IMR-90 (cell line): ENCODE results near the gene HORMAD2. TPM values are rescaled to one million over a fixed set of nuclear protein-coding genes. Genes with fewer than 3 reads are reported as not detected.

Experiments
- ATAC-seq: fragments of 200-7000 bp; cut with Tn5 transposase; 2 replicates; pipeline ENCODE4 v1.9.1; 2020; ENCODE audit warnings: low read depth, mild to moderate bottlenecking, moderate library complexity
- BruUV-seq: library from RNA; stranded (reverse); fragments of 400-500 nt; replicated peaks from 2 replicates; lab custom pipeline; 2021; lab: Mats Ljungman, UMichigan
- CTCF ChIA-PET: fragments of 300-600 bp; formaldehyde crosslinking; extraction: SDS; loops from one replicate; lab custom pipeline; 2021; ENCODE audit warnings: antibody characterized with exemption; lab: Yijun Ruan, JAX
- POLR2A ChIA-PET: fragments of 300-600 bp; sonication (Branson Sonifier 250); formaldehyde crosslinking; loops from one replicate; lab custom pipeline; 2022; ENCODE audit warnings: antibody characterized with exemption; ENCODE audit not compliant: unreplicated experiment; lab: Charles Lee
- DNase-seq: peaks from one replicate; pipeline ENCODE4 v3.0.0; 2013
- H2AFZ ChIP-seq: replicated peaks from 2 replicates; pipeline ENCODE3; 2013; ENCODE audit warnings: low read length, mild to moderate bottlenecking; ENCODE audit not compliant: poor library complexity
- H2AK5ac ChIP-seq: 2 replicates; pipeline ENCODE4 v1.6.1; 2013; ENCODE audit warnings: low read depth, low read length, inconsistent platforms
- H2AK9ac ChIP-seq: replicated peaks from 2 replicates; pipeline ENCODE3; 2013; ENCODE audit warnings: mild to moderate bottlenecking, low read depth, low read length, moderate library complexity; ENCODE audit not compliant: poor library complexity
- H2BK120ac ChIP-seq: 2 replicates; pipeline ENCODE4 v1.6.1; 2013; ENCODE audit warnings: low read depth, low read length, inconsistent platforms
- H2BK15ac ChIP-seq: 3 replicates; pipeline ENCODE4 v1.6.1; 2013; ENCODE audit warnings: low read depth, low read length, inconsistent platforms
- H2BK20ac ChIP-seq: 2 replicates; pipeline ENCODE4 v1.6.1; 2013; ENCODE audit warnings: low read depth, mild to moderate bottlenecking, inconsistent platforms, low read length, moderate library complexity
- H2BK5ac ChIP-seq: 2 replicates; pipeline ENCODE4 v1.6.1; 2013; ENCODE audit warnings: mild to moderate bottlenecking, low read depth, low read length, inconsistent platforms; ENCODE audit not compliant: poor library complexity, severe bottlenecking
- H3K14ac ChIP-seq: replicated peaks from 2 replicates; pipeline ENCODE4 v1.6.1; 2013; ENCODE audit warnings: low read depth, low read length, inconsistent platforms
- H3K18ac ChIP-seq: 2 replicates; pipeline ENCODE4 v1.6.1; 2013; ENCODE audit warnings: low read depth, low read length, control low read depth
- H3K23ac ChIP-seq: 2 replicates; pipeline ENCODE4 v1.6.1; 2013; ENCODE audit warnings: low read depth, low read length, inconsistent platforms
- H3K27ac ChIP-seq: 2 replicates; pipeline ENCODE4 v1.5.1; 2013; ENCODE audit warnings: mild to moderate bottlenecking, control low read depth, low read length; ENCODE audit not compliant: insufficient read depth
- H3K27me3 ChIP-seq: 2 replicates; pipeline ENCODE4 v1.6.1; 2013; ENCODE audit warnings: low read length; ENCODE audit not compliant: control insufficient read depth, insufficient read depth
- H3K36me3 ChIP-seq: 2 replicates; pipeline ENCODE4 v1.6.1; 2013; ENCODE audit warnings: low read length, mixed read lengths; ENCODE audit not compliant: control insufficient read depth, insufficient read depth
- H3K4ac ChIP-seq: 2 replicates; pipeline ENCODE4 v1.6.1; 2013; ENCODE audit warnings: low read depth, low read length, inconsistent platforms
- H3K4me1 ChIP-seq: 2 replicates; pipeline ENCODE4 v1.6.1; 2013; ENCODE audit warnings: low read length, mixed read lengths; ENCODE audit not compliant: control insufficient read depth, insufficient read depth
- H3K4me2 ChIP-seq: 2 replicates; pipeline ENCODE4 v1.6.1; 2013; ENCODE audit warnings: low read depth, mild to moderate bottlenecking, control low read depth, low read length, moderate library complexity
- H3K4me3 ChIP-seq: 2 replicates; pipeline ENCODE4 v1.5.1; 2013; ENCODE audit warnings: low read depth, mild to moderate bottlenecking, control low read depth, low read length, moderate library complexity; ENCODE audit not compliant: insufficient read depth
- H3K56ac ChIP-seq: 2 replicates; pipeline ENCODE4 v1.6.1; 2013; ENCODE audit warnings: low read length, inconsistent platforms; ENCODE audit not compliant: insufficient read depth; ENCODE audit errors: extremely low read depth
- H3K79me1 ChIP-seq, 2 experiments: 2 replicates each; pipeline ENCODE4 v1.6.1; 2013; ENCODE audit warnings: low read length in 2 of 2, inconsistent platforms in 1 of 2, low read depth in 1 of 2
- H3K9ac ChIP-seq: 2 replicates; pipeline ENCODE4 v1.6.1; 2013; ENCODE audit warnings: low read depth, low read length, control low read depth
- H3K9me1 ChIP-seq: 2 replicates; pipeline ENCODE4 v1.6.1; 2013; ENCODE audit warnings: low read length, inconsistent platforms; ENCODE audit not compliant: insufficient read depth
- H3K9me3 ChIP-seq: 2 replicates; pipeline ENCODE4 v1.6.1; 2013; ENCODE audit warnings: low read length; ENCODE audit not compliant: control insufficient read depth, insufficient read depth
- H4K20me1 ChIP-seq: 2 replicates; pipeline ENCODE4 v1.6.1; 2013; ENCODE audit warnings: low read length, inconsistent platforms; ENCODE audit not compliant: insufficient read depth
- H4K5ac ChIP-seq: 2 replicates; pipeline ENCODE4 v1.6.1; 2013; ENCODE audit warnings: mild to moderate bottlenecking, low read depth, low read length, control low read depth
- H4K8ac ChIP-seq, 2 experiments: 2 replicates each; pipeline ENCODE4 v1.6.1; 2013; ENCODE audit warnings: low read depth in 2 of 2, low read length in 2 of 2, control low read depth in 1 of 2, inconsistent platforms in 1 of 2
- H4K91ac ChIP-seq: 2 replicates; pipeline ENCODE4 v1.6.1; 2013; ENCODE audit warnings: low read depth, low read length, inconsistent platforms; ENCODE audit not compliant: insufficient read depth
- MAZ ChIP-seq: IDR thresholded peaks from 2 replicates; pipeline ENCODE4 v1.6.1; 2012; ENCODE audit warnings: low read depth, mild to moderate bottlenecking, low read length, improper control_type of control experiment, moderate library complexity, borderline replicate concordance
- POLR2A ChIP-seq: IDR thresholded peaks from 2 replicates; pipeline ENCODE4 v1.6.1; 2012; ENCODE audit warnings: mild to moderate bottlenecking, low read depth, low read length
- dilution Hi-C: fragments of 300-500 bp; cut with HindIII; formaldehyde crosslinking; loops from one replicate; pipeline ENCODE4 v1.14.3; 2018; ENCODE audit warnings: low sequenced_read_pairs; ENCODE audit not compliant: unreplicated experiment
- in situ Hi-C: fragments of 300-500 bp; cut with MboI; formaldehyde crosslinking; loops from 3 replicates; pipeline ENCODE4 v1.14.3; 2019; ENCODE audit warnings: low sequenced_read_pairs, inconsistent platforms, mixed read lengths
- intact Hi-C: fragments of 100-400 bp; cut with micrococcal nuclease; formaldehyde crosslinking; loops from 2 replicates; pipeline ENCODE4 v1.10.0; 2022
- polyA plus RNA-seq, 3 experiments: library from polyadenylated mRNA; depleted of rRNA; stranded (reverse); fragments of >200 nt; gene quantifications; 2 replicates each; pipeline ENCODE4 v1.2.3, GENCODE V29; 2012; ENCODE audit warnings: low replicate concordance in 1 of 3
- total RNA-seq: library from RNA; depleted of rRNA; stranded (reverse); fragments of >200 nt; gene quantifications from 2 replicates; pipeline ENCODE4 v1.2.3, GENCODE V29; 2012

HORMAD2 gene
- total and polyA plus RNA-seq, 2 of the 4 experiments (the other 2 are of a cell fraction): not detected

DNA sequence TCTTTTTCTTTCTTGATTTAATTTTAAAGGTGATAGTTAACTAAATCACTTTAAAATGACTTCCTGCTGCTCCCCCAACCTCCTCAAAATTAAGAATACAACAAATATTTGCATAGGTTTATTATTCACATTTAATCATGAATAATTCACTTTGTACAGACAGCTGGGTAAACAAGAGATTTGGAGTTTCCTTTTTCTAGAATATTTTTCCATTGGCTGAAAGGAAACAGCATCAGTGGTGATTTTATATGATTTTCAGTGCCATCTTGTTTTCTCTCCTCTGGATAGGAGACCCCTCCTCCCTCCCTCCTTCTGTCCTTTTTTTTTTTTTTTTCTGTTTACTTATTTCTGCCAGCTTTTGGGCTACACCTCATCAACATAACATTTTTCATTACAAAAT, 105.8 kb downstream of the HORMAD2 start:
- Histone ChIP-seq H4K8ac (no peak overlapping the region), H2AK5ac (no peak overlapping the region), H2BK120ac (peak overlapping the region; percentile 31; the same call in 1 of the 2 replicates), H3K4me1 (peaks cover 28% of the 10 kb centered on the region), H2BK20ac (no peak overlapping the region), H3K56ac (no peak overlapping the region), H3K18ac (peak overlapping the region; percentile 16; the same call in 1 of the 2 replicates), H2BK15ac (no peak overlapping the region), H3K4me2 (no peak overlapping the region), H3K27ac (no peak overlapping the region), H3K23ac (no peak overlapping the region; the same call in 1 of the 2 replicates), H2AK9ac (no peak overlapping the region), H3K9ac (no peak overlapping the region), H3K27me3 (no peaks in the 10 kb centered on the region), H3K14ac (no peak overlapping the region), H3K9me3 (no peaks in the 10 kb centered on the region), H4K5ac (no peak overlapping the region), H3K4ac (no peak overlapping the region; the same call in 1 of the 2 replicates), H4K91ac (no peak overlapping the region), H4K20me1 (no peaks in the 10 kb centered on the region), H2AFZ (no peak overlapping the region), H3K4me3 (no peak overlapping the region), H3K79me1 (peaks cover 0 to 4% of the 10 kb centered on the region in 2 experiments; a peak in 1 of 4 replicates), H3K9me1 (peaks cover 16% of the 10 kb centered on the region), H3K36me3 (no peaks in the 10 kb centered on the region), H2BK5ac (peak overlapping the region; percentile 64)
- dilution Hi-C loops: no loop called here
- ATAC-seq: no peak
- in situ Hi-C loops: no loop called here
- BruUV-seq: no TSS peak
- TF ChIP-seq MAZ: no peak
- no peak for TF ChIP-seq POLR2A
- ChIA-PET POLR2A (interaction anchor here (0.6 to 1.2 kb wide), 4 partner anchors 9 to 63 kb away, joined by 4 to 15 read pairs (median 6); no protein-coding TSS in a partner anchor), CTCF (interaction anchor here (1.2 kb wide), 1 partner anchor 78 kb away, joined by 4 read pairs; no protein-coding TSS in a partner anchor)
- intact Hi-C loops: no loop called here
- no peak for DNase-seq
